BLaER1 treated with 17β-estradiol and CSF1 and Interleukin-3, amounts not matched to agents 10 nM and 100 nM (cell line): ENCODE measurements around the gene PSG7.
"Not testable (repeated sequence)": the region's sequence is repeated elsewhere in the genome, so short reads cannot be mapped to it uniquely, and the experiment has no call there.

Source experiments
- H3K27ac ChIP-seq, 11 experiments: shearing (Covaris generic); formaldehyde crosslinking; 2 replicates each; pipeline ENCODE4 v1.8.1; 2022
- H3K27me3 ChIP-seq, 11 experiments: shearing (Covaris generic); formaldehyde crosslinking; 2 replicates each; pipeline ENCODE4 v1.8.1; 2022
- H3K36me3 ChIP-seq, 11 experiments: shearing (Covaris generic); formaldehyde crosslinking; 2 replicates each; pipeline ENCODE4 v1.8.1; 2022
- H3K4me1 ChIP-seq, 10 experiments: shearing (Covaris generic); formaldehyde crosslinking; 2 replicates each; pipeline ENCODE4 v1.8.1; 2022
- H3K4me2 ChIP-seq, 11 experiments: shearing (Covaris generic); formaldehyde crosslinking; 2 replicates each; pipeline ENCODE4 v1.8.1; 2022
- H3K4me3 ChIP-seq, 10 experiments: shearing (Covaris generic); formaldehyde crosslinking; 2 replicates each; pipeline ENCODE4 v1.8.1; 2022
- H3K9ac ChIP-seq, 11 experiments: shearing (Covaris generic); formaldehyde crosslinking; 2 replicates each; pipeline ENCODE4 v1.8.1; 2022
- H3K9me3 ChIP-seq, 11 experiments: shearing (Covaris generic); formaldehyde crosslinking; replicated peaks in 1 of 11; 2 replicates each; pipeline ENCODE4 v1.8.1; 2022
- H4K20me1 ChIP-seq, 11 experiments: shearing (Covaris generic); formaldehyde crosslinking; 2 replicates each; pipeline ENCODE4 v1.8.1; 2022
- Cebpa-rat ChIP-seq, 11 experiments: shearing (Covaris generic); IDR thresholded peaks; 2 replicates each; pipeline ENCODE4 v1.8.1; 2022

Gene PSG7

DNA sequence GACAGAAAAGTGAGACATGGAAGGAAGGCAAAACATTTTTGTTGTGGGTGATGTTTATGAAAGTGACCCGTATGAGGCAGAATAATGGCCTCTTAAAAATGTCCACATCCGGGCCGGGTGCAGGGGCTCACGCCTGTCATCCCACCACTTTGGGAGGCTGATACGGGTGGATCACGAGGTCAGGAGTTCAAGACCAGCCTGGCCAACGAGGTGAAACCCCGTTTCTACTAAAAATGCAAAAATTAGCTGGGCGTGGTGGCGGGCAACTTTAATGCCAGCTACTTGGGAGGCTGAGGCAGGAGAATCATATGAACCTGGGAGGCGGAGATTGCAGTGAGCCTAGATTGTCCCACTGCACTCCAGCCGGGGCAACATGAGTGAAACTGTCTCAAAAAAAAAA is 37.3 kb downstream of the PSG7 start:
- peaks cover 0 to 13% (median 6%) of the 10 kb centered on the region in 11 experiments; a peak in 7 of 22 replicates for H3K9me3 ChIP-seq
- not testable (repeated sequence) for H3K4me3 ChIP-seq, H3K4me2 ChIP-seq, H3K27ac ChIP-seq, H3K36me3 ChIP-seq, H4K20me1 ChIP-seq, H3K27me3 ChIP-seq, H3K9ac ChIP-seq, H3K4me1 ChIP-seq

DNA sequence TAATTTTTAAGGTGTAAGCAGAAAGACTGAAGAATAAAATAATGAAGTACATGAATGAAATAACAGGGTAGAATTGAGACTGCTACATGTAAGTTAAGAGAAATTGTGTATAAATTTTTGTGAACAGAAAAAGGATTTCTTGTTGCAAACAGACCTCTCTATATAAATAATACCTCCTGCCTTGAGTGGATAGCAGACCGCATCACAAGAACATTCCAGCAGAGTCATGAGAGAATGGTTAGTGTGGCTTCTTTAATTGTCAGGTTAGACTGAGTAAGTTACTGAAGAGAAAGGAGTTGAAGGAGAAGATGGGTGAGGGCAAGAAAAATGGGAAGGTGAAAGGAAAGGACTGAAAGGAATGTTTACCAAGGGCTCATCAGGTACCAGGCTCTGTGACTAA is 37.9 kb downstream of the PSG7 start:
- H3K4me2 ChIP-seq, H3K27me3 ChIP-seq: not testable (repeated sequence)

DNA sequence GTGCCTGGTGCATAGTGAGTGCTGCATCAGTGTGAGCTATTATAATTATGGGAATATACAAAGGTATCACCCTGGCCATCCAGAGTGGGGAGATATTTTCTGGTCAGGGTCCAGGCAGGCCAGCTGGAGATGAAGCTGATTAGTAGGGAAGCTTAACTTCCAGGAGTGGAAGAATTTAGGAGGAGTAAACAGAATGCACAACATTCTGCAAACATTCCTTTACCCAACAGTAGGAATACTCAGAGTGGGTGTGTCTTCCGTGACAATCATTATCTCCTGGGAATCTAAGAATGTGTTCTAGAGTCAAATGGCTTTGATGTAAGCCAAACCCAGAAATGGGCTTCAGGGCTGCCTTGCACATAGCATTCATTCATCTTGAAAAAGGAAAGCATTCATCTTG is 38.4 kb downstream of the PSG7 start:
- H4K20me1 ChIP-seq, H3K27me3 ChIP-seq, H3K4me3 ChIP-seq, H3K4me1 ChIP-seq, H3K9ac ChIP-seq, H3K27ac ChIP-seq, H3K4me2 ChIP-seq, H3K36me3 ChIP-seq: not testable (repeated sequence)
- peaks cover 0 to 13% (median 7%) of the 10 kb centered on the region in 11 experiments; a peak in 8 of 22 replicates for H3K9me3 ChIP-seq

More for the DNA sequence above, 37.9 kb downstream of the PSG7 start:
- H3K27ac ChIP-seq, H3K4me3 ChIP-seq, H3K9ac ChIP-seq, H3K4me1 ChIP-seq, H3K36me3 ChIP-seq, H4K20me1 ChIP-seq: not testable (repeated sequence)
- H3K9me3 ChIP-seq: peaks cover 0 to 13% (median 7%) of the 10 kb centered on the region in 11 experiments; a peak in 8 of 22 replicates

DNA sequence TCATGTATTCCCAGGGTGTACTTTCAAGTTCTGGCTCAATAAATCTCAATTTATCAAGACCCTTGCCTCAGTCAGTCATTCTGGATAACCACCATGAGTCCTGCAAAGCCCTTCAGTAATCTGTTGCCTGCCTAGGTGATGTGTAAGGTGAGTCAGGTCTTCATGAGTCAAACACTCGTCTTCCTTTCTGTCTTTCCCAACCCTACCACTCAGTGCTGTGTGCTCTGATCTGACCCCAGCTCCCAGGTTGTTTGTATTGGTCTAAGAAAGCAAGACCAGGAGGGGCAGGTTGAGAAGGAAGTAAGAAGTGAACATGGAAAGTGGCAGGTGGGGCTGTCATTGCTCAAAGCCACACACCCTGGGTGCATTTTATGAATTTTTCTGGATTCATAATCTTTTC is 39.3 kb downstream of the PSG7 start:
- H3K4me1 ChIP-seq, H4K20me1 ChIP-seq, H3K27me3 ChIP-seq, H3K36me3 ChIP-seq, H3K9ac ChIP-seq, H3K4me3 ChIP-seq, H3K4me2 ChIP-seq, H3K27ac ChIP-seq: not testable (repeated sequence)
- peaks cover 0 to 13% (median 7%) of the 10 kb centered on the region in 11 experiments; a peak in 8 of 22 replicates for H3K9me3 ChIP-seq

DNA sequence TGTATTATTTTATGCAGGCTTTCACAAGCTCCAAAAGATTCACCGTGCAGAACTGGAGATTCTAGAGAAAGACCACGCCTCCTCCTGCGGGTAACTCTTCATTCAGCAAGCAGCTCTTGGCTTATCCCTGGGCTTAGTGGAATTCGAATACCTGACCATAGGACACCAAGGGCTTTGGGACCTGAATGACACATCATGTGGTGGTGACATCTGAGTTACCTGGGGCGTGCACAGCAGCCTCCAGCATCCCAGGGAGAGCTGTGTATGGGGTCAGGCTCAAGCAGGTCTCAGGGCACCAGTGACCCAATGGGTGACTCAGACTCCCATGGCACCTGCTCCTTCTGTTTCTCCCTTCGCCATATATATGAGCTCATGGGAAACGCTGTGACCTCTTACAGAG is 46.6 kb downstream of the PSG7 start:
- not testable (repeated sequence) for H3K9ac ChIP-seq, H3K27me3 ChIP-seq, H3K4me3 ChIP-seq, H3K4me1 ChIP-seq, H3K36me3 ChIP-seq, H3K4me2 ChIP-seq, H3K27ac ChIP-seq, H4K20me1 ChIP-seq
- H3K9me3 ChIP-seq: peaks cover 9 to 21% (median 15%) of the 10 kb centered on the region in 11 experiments; a peak in 21 of 22 replicates

DNA sequence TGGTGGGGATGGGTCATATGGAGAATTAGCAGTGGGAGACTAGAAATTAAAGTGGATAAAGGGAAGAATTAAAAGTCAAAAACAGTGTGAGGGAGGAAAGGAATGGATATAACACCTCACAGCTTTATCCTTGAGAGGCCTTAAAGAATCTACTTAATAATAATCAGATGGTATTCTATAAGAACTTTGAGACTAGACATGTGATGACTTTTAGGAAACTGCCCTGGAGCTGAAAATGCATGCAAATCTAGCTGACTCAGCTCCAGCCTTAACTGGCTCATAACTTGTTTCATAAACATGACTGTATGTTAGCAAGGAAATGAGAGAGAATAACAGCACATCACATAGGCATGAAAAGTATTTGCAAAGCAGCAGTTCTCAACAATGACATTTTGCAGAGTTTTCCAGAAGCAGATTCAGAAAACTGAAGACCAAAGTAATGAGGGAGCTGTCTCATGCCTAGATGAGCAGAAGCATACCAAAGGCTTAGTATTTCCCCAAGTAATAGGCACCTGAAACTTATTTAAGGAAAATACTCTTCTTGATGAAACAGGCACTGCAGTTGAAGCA is 49.0 kb downstream of the PSG7 start:
- not testable (repeated sequence) for H3K27me3 ChIP-seq, H4K20me1 ChIP-seq, H3K4me1 ChIP-seq, H3K27ac ChIP-seq, H3K9ac ChIP-seq, H3K4me2 ChIP-seq, H3K4me3 ChIP-seq, H3K36me3 ChIP-seq
- H3K9me3 ChIP-seq: peaks cover 9 to 21% (median 13%) of the 10 kb centered on the region in 11 experiments; a peak in 21 of 22 replicates

DNA sequence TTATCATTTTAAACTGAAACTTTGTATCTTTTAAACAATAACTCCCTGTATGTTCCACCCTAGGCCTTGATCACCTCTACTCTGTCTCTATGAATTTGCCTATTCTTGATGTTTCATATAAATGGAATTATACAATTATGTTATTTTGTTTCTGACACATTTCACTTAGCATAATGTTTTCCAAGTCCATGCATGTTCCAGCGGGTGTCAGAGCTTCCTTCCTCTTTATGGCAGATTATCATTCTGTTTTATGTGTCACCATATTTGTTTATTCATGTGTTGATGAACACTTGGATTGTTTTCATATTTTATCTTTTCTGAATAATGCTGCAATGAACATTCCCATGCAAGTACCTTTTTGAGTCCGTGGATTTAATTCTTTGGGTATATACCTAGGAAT is 54.3 kb downstream of the PSG7 start:
- H3K27me3 ChIP-seq, H4K20me1 ChIP-seq, H3K4me3 ChIP-seq, H3K36me3 ChIP-seq, H3K4me1 ChIP-seq, H3K9me3 ChIP-seq, H3K4me2 ChIP-seq, H3K27ac ChIP-seq, H3K9ac ChIP-seq: not testable (repeated sequence)

DNA sequence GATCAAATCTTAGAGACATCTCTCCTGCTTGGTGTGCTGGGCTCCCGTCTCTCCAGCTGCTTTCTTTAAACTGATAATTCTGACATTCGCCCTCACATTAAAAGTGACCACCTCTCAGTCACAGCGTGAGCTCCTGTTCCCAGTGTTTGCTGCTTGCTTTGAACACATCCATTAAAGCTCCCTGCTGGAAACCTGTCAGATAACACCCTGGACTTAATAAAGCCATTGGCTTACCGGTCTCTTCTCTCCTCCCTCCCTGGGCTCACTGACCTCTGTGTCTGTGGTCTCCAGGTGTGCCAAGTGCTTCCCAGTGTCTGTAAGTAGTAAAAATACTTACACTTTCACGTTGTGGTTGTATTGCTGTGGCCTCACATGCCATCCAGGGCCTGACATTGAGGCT is 55.0 kb downstream of the PSG7 start:
- H3K27ac ChIP-seq, H4K20me1 ChIP-seq, H3K4me2 ChIP-seq, H3K36me3 ChIP-seq, H3K9ac ChIP-seq, H3K4me1 ChIP-seq, H3K4me3 ChIP-seq, H3K27me3 ChIP-seq, H3K9me3 ChIP-seq: not testable (repeated sequence)

DNA sequence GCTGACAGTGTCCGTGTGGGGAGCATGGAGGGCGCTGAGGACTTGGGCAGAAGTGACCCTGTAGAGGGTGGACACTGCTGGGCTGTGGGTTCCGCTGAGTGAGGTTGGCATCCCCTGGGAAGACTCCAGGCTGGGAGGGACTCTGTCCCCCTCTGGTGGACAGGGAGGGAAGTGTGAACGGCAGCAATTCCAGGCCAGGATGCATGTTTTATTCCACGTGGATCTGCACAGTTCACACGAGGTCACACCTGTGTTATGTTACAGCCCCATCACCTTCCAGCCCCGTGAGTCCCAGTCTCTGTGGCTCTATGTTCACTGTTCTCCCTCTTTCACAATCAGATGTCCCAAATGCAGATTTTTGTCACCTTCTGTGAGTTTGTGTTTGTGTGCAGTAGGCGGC is 55.7 kb downstream of the PSG7 start:
- not testable (repeated sequence) for H3K4me3 ChIP-seq, H3K27me3 ChIP-seq, H4K20me1 ChIP-seq, H3K4me2 ChIP-seq, H3K4me1 ChIP-seq, H3K9ac ChIP-seq, H3K36me3 ChIP-seq, H3K27ac ChIP-seq, H3K9me3 ChIP-seq

DNA sequence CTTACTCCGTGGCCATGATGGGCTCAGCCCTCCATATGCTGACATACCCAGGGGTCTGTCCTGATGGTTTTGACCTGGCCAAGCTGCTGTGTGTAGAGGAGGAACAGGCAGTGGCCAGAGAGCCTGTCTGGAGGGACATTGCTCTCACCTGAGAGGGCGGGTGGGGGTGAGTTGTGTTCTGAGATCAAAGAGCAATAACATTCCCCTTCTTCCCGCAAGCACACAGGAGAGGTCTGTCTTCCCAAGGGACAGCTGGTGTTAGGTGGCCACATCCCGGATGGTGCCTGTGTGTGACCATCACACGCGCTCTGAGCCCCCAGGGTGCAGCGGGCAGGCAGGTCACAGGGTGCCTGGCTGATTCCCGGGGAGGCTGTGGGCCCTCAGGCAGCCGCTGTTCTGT is 56.4 kb downstream of the PSG7 start:
- not testable (repeated sequence) for H3K27me3 ChIP-seq, H3K9ac ChIP-seq, H3K4me2 ChIP-seq, H3K9me3 ChIP-seq, H4K20me1 ChIP-seq, H3K4me3 ChIP-seq, H3K27ac ChIP-seq, H3K4me1 ChIP-seq, H3K36me3 ChIP-seq

DNA sequence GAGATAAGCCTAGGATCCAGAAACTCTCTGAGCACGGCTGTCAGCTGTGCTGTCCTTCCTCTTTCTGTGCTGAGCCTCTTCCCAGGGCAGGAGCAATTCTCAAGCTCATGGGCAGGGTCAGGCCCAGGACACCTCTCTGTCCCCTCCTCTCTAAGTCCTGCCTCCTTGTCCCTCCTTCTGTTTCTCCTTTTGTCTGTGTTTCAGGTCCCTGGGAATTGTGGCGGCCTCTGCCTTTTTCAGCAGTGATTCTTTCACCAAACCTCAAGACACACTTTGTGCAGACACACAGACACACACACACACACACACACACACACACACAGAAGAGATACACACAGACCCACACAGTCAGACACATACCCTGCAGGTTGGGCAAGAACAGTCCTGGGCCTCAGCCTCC is 57.4 kb downstream of the PSG7 start, which contains the start of gene PSG1:
Gene PSG1, minus strand, starts transcription at position 101 of the 400 bp plus-strand sequence. CDS start 132 bp downstream, outside the sequence.
- no peak for TF ChIP-seq Cebpa-rat (IDR thresholded peaks at IDR 0.05)
- peaks cover 0 to 4% (median 0%) of the 10 kb centered on the region in 10 experiments; a peak in 1 of 20 replicates for H3K4me1 ChIP-seq
- no peak within 1 kb of the TSS for H3K4me3 ChIP-seq
- H3K36me3 ChIP-seq: no peaks in the 10 kb centered on the region
- no peaks in the 10 kb centered on the region for H3K27me3 ChIP-seq
- no peak within 1 kb of the TSS for H3K9ac ChIP-seq
- H3K4me2 ChIP-seq: no peak within 1 kb of the TSS
- H3K27ac ChIP-seq: no peak within 1 kb of the TSS
- peaks cover 0 to 5% (median 0%) of the 10 kb centered on the region in 11 experiments; a peak in 2 of 22 replicates for H3K9me3 ChIP-seq
- no peaks in the 10 kb centered on the region for H4K20me1 ChIP-seq

DNA sequence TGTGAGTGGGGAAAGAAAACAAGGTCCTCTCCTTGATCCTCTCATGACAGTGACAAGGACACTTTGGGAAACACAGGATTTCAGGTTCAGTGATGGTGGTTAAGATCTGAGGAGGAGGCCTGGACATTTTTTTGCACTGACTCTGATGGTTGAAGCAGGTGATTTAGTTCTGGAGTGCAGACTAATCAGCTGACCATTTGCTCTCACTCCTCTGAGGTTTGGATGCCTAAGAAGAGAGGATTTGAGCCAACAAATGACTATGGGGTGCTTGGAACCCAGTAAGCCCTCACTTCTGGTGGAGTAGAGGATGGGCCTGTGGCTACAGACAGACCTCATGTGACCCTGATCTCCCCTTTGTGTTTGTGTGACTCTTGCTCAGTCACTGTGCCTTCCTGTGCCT is 60.4 kb downstream of the PSG7 start:
- H3K36me3 ChIP-seq, H3K4me1 ChIP-seq, H3K9ac ChIP-seq, H3K27ac ChIP-seq, H3K27me3 ChIP-seq, H4K20me1 ChIP-seq, H3K4me2 ChIP-seq, H3K9me3 ChIP-seq, H3K4me3 ChIP-seq: not testable (repeated sequence)

DNA sequence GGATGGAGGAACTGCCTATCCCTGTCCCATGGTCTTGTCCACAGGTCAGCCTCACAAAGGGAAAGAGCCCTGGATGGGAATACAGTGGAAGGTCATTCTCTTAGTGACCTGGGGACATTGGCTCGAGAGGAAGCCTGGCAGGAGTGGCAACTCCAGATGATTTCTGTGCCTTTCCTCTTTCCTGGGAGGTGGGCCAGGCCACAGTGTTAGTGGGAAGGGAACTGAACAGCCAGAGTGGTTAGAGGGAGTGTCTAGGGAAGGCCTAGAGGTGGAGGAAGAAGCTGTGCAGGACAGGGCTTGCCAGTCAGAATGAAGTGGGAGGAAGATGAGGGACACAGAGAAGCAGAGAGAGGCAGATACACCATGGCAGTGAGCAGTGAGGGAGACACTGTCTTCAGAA is 61.1 kb downstream of the PSG7 start:
- H3K9ac ChIP-seq, H3K9me3 ChIP-seq, H4K20me1 ChIP-seq, H3K36me3 ChIP-seq, H3K4me1 ChIP-seq, H3K27me3 ChIP-seq, H3K4me3 ChIP-seq, H3K4me2 ChIP-seq, H3K27ac ChIP-seq: not testable (repeated sequence)

DNA sequence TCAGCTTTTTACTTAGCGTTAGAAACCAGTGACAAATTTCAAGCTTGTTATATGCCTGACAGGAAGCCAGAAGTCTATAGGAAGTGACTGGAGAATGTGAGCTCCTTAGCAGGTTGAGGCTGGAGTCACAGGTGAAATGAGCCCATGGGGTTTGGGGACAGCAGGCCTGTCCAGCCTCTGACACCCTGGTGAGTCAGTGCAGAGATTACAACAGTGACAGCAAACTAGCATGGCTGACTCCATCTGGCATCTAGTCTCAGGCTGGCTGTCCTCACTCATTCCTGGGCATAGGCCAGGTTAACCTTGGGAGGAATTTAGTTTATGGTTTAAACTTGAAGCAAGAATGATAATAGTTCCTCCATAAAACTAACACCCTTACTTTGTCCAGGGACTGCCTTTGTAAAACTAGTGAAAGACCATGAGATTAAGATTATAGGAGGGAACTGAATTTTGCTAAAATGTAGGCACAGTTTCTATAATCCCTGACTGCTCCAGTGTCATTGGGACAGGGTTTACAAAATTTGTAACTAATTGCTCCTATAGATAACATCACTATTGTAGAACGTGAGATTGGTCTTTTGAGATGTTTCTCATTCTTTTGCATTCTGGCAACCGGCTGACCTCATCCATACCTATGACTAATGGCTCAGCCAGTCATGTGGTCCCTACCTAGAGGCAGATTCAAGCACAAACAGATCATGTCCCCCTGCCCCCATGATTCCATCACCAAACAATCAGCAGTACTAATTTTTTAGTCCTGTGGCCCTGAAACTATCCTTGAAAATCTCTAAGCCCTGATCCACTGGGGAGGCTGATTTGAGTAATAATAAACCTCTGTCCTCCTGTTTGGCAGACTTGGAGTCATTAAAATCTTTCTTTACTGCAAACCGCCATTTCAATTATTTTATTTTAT is 61.9 kb downstream of the PSG7 start:
- not testable (repeated sequence) for H3K27ac ChIP-seq, H3K4me2 ChIP-seq, H3K9me3 ChIP-seq, H3K27me3 ChIP-seq, H3K9ac ChIP-seq, H4K20me1 ChIP-seq, H3K36me3 ChIP-seq, H3K4me3 ChIP-seq, H3K4me1 ChIP-seq
